OCI-M1 (cell line): ENCODE results near the gene C6orf120.
A peak's percentile ranks its signal among the peaks of the same experiment; 100 is the strongest.

Experiments
- DNase-seq: peaks from one replicate; lab custom pipeline; 2025; lab: John Stamatoyannopoulos, UW

C6orf120 gene

DNA sequence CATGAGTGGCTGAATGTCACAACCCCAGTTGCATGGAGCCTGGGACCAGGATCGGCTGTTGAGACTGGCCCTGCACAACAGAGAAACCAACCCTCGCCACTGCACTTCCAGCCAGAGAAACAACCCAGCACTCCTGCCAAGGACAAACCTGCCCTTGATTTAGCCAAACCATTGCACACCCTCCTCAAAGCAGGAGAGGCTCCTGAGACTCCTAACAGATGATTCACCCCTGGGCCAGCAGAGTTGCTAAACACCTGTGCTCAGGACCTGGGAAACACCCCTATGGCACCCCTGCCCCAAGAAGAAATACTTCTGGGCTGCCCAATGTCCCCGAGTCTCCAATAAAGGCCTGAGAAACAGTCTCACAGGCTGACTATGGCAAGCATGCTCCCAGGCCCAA lies 17.9 kb upstream of the C6orf120 start:
- DNase-seq, result no peak

DNA sequence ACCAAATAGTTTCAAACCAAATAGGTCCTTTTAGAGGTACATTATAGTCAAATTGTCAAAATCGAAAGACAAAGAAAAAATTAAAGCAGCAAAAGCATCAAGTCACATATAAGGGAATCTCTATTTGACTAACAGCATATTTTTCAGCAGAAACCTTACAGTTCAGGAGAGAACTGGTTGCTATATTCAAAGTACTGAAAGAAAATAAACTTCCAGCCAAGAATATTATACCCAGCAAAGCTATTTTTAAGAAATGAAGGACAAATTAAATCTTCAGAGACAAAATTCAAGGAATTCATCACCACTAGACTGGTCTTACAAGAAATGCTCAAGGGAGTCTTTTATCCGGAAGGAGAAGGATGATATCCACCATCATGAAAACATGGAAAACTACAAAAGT lies 16.1 kb upstream of the C6orf120 start:
- DNase-seq, result no peak

DNA sequence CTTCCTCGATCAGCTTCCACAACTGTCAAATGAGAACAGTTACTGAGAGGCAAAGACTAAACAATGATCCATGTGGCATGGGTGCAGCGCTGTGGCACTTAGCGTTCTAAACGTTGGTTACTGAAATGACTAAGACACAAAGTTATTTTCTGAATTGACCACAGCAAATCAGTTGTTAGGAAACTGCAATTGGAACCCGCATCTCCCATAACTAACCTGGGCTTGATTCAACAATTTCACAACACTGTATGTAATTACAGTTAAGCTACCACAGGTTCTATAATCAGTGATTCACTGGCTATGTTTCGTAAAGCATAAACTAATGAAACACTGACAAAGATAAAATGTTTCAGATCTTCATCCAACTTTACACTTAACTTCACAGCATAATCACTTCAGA lies 12.6 kb upstream of the C6orf120 start:
- no peak for DNase-seq

DNA sequence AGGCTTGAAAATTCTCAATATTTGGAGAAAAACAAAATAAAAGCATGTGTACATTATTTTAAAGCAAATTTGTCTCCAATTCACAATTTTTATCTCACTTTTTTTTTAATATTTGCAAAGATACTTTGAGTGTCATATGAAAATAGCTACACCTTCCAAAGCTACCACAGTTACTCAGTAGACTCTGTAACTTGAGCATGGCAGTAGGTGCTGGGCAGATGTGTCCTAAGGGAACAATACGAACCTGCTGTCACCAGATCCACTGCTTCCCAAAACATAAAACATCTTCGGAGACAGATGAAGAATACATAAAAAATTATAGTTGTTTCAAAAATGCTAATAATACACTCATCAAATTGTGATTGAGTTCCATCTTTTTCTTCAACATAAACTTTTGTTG lies 10.7 kb upstream of the C6orf120 start:
- no peak for DNase-seq

DNA sequence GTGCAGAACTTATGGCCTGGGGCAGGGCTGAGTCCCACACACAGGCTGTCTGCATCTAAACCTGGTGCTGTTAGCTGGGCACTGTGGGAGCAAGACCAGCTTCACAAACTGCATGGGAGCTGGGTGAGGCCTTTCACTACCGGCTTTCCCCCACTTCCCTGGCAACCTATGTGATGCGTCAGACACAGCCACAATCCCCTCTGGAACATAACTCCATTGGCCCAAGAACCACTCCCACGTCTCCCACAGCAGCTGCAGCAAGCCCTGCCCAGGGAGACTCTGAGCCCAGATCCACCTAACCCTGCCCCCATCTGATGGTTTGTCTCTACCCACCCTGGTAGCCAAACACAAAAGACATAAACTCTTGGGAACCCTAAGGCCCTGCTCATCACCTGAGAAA lies 9.4 kb upstream of the C6orf120 start:
- no peak for DNase-seq

DNA sequence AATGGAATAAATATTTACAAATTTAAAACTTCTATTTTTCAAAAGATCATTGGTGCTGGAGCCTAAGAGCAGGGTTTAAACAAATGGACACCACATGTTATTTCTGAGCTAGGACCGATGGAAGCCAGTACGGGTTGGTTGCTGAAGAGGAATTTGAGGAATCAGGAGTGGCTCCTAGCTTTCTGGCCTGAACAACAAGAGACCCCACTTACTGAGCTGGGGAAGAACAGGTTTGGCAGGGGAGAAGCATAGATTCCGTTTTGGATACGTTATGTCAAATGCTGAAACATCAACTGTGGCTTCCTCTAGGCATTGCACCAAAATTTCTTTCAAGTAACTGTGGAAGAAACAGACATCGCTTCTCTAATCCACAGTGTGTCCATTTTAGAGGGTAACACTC lies 6.8 kb upstream of the C6orf120 start:
- no peak for DNase-seq

DNA sequence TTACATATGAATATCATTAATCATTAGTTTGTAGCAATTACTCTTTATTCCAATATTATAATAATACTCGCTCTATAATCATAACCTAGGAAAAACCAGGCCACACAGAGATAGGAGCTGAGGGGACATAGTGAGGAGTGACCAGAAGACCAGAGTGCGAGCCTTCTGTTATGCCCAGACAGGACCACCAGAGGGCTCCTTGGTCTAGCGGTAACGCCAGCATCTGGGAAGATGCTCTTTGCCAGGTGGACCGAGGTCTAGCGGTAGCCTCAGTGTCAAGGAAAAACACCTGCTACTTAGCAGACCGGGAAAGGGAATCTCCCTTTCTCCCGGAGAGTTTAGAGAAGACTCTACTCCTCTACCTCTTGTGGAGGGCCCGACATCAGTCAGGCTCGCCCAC lies 4.8 kb upstream of the C6orf120 start:
- DNase-seq, result peak; percentile 4

DNA sequence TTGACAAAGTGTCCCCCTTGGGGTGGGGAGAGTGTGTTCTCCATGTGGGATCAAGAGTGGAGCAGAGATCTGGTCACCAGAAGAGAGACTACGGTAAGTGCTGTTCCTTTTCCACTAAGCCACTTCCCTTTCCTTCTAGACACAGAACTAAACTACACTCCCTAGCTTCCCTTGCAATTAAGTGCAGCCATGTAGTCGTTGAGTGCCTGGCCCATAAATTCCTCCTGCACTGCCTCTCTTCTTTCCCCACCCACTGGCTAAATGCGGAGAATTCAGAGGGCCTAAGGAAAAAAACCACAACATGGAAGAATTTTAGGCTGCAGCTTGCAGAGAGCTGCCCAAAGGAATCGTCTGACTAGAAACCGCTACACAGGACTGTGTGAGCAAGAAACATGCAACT lies 1.6 kb upstream of the C6orf120 start:
- peak; percentile 6 for DNase-seq

DNA sequence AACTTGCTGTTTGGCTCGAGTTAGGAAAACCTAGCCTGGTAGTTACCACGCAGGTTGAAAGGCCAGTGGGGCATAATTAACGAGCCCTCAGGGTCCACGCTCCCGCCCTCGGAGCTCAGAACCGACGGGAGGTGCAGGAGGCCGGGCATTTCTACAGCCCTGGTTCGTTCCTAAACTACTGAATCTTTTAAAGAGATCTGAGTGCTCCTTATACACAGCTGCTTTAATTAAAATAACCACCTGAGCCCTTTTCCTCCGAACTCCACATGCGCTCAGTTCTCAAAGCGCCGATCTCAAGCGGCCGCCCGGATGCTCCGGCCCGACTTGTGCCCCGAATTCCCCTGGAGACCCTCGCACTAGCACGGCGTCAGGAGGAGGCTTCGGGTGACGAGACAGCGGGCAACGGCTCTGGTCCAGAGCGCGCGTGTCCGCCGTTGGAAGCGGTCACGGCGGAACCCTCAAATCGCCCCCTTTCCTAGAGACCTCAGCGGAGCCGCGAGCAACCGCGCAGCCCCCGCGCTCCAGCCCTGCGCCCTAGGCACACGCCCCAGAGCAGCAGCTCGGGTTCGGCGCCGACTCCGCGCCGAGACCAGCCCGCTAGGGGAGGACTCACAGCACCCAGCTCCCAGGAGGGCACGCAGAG lies 494 bp upstream of the C6orf120 start:
- DNase-seq, result peak; percentile 49

DNA sequence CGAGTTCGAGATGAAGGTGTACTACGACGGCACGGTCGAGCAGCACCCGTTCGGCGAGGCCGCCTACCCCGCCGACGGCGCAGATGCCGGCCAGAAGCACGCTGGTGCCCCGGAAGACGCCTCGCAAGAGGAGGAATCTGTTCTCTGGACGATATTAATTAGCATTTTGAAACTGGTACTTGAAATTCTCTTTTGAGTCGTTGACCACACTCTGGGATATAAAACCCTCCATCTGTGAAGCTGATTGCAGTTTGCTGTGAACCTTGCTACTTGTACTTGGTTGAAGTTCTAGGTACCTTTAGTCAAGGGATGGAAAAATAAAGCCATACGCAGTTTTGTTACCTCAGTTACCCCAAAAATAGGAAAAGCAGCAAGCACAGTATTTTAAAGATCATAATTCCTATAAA lies 917 bp downstream of the C6orf120 start:
- DNase-seq, result no peak

DNA sequence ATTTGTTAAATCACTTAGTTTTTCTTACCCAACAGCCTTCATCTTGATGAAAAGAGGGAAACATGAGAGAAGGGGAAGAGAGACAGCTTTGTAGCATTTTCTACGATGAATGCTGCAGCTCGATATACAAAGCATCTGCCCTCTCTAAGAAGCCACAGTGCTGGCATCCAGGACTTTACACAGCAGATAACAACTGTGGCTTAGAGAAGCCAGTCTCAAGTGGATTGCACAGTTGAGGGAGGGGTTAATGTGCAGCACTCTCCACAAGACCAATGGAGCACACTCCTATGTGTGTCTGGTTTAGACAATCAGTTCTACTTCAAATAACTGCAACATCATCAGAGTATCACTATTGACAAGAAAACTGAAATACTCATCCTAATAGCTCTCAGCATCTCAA lies 5.8 kb downstream of the C6orf120 start:
- DNase-seq, result peak; percentile 83

DNA sequence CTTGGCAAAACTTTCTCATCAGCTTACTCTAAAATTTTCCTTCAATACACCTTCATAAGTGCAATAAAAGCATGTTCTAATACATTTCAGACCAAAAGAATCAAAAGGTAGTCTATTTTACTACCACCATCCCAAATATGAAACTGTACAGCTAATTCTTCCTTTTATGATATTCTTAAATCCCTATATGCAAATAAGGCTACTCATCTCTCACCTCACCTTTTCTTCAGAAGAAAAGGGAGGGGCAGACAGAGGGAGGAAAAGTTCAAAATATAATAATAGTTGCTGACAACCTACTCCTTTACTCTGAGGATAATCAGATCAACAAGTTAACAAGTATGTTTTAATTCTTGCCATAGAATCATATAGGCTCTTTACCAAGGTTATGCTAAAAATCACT lies 7.4 kb downstream of the C6orf120 start:
- DNase-seq, result no peak

DNA sequence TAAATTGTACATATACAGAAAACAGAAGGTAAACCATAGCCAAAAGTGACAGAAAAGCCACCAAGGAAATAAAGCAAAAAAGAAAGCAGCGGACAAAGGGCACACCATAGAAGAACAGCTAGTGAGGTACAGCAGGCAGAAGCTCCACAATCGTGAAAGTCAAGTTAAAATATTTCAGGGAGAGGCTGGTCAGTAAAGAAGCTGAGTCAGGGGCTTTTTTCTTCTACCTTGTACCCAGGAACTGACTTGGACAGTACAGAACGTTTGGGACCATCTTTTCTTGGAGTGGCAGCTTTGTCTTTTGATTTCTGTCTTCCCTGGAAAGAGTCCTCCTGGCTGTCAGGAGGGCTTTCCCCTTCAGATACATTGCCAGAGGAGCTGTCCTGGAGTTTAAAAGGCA lies 8.1 kb downstream of the C6orf120 start:
- no peak for DNase-seq

DNA sequence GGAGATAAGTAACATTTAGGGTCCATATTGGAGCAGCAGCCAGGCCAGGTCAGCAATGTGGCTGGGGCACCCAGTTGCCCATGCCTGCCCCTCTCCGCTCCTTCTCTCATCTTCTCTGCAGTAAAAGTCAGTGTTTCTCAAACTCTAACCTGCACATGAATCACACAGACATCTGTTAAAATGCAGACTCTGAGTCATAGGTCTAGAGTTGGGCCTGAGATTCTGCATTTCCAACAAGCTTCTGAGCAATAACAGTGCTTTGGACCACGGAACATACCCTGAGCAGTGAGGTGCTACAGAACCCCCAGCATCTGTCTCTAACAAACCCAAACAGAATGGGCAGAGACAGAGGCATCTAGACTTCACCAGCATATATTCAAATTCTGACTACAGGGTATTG lies 12.3 kb downstream of the C6orf120 start:
- DNase-seq, result no peak

DNA sequence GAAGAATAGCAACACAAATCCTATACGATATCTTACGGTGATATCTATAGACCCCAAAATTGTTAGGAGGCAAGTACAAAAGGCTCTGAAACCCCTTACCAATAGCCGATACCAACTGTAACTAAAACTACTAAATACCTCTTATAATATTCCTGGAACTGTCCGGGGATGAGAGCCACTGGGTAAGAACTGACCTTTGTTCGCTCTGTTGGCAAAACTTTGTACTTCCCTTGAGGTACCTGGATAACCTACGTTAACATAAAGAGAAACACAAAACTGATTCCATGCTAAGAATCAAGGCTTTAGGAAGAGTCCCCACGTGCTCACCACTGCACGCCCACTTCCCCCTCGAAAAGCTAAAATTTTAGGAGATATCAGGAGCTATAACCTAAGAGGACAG lies 12.7 kb downstream of the C6orf120 start:
- DNase-seq, result no peak

DNA sequence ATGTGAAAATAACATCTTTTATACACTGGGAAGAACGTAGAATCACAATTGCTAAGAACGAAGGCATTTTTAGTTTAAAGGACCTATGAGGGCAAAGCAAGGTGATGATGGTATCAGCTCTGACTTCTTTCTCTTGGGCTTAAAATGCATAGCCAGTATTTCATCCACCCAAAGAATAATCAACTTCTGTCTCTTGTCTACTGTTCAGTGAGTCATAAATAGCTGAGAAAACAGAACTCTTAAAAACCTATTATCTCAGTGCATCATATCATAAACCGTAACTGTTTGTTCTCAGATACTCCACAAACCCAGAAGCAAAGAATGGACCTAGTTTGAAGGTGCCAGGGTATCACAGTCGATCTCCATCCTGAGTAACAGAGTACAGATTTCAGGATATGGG lies 17.2 kb downstream of the C6orf120 start:
- DNase-seq, result no peak

DNA sequence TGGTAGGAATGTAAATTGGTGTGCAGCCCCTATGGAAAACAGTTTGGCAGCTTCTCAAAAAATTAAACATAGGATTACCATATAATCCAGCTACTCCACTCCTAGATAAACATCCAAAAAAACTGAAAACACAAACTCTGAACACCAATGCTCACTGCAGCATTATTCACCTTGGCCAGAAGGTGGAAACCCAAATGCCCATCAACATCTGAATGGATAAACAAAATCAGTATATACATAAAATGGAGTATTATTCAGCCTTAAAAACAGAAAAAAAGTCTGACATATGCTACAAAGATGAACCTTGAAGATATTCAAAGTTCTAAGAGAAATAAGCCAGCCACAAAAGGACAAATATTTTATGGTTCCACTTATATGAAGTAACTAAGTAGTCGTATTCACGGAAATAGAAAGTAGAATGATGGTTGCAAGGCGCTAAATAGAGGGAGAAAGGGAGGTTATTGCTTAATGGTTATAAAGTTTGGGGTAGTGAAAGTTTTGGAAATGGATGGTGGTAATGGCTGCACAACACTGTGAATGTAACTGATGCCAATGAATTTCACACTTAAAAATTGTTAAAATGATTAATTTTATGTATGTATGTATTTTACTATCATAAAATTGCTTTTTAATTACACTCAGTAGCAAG lies 18.4 kb downstream of the C6orf120 start:
- no peak for DNase-seq

DNA sequence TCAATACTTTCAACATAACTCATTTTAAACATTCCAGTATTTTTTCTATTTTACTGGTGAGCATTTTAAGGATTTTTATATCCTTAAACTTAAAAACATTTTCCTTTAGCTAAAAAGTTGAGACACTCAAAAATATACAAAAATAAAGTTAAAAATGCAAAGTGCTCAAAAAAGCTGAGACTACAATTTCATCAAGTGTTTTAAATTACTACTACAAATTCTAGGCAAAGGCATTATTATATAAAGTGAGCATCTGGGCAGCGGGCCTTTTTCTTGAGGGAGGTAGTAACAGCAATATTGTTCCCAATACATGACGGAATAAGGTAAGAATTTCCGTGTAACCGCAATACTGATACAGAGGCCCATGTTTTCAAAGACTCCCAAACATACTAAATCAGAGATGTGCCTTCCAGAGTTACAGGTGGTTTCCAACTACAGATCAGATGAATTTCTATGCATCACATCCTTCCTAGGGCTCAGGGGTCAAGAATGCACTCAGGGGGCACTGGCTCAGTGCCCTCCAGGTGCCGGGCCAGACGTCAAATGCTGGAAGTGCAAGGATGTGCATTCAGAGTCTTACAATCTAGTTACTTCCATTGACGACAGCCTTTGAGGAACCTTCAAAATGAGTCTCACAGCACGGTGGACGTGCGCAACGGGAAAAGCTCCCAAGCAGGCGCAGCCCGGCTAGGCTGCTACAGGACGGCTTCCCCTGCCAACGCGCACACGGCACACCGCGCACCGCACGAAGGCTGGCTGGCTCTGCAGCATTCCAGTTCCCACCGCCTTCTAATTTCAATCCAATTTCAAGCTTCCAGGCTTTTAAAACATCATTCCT lies 20.7 kb downstream of the C6orf120 start:
- DNase-seq, result peak; percentile 78

DNA sequence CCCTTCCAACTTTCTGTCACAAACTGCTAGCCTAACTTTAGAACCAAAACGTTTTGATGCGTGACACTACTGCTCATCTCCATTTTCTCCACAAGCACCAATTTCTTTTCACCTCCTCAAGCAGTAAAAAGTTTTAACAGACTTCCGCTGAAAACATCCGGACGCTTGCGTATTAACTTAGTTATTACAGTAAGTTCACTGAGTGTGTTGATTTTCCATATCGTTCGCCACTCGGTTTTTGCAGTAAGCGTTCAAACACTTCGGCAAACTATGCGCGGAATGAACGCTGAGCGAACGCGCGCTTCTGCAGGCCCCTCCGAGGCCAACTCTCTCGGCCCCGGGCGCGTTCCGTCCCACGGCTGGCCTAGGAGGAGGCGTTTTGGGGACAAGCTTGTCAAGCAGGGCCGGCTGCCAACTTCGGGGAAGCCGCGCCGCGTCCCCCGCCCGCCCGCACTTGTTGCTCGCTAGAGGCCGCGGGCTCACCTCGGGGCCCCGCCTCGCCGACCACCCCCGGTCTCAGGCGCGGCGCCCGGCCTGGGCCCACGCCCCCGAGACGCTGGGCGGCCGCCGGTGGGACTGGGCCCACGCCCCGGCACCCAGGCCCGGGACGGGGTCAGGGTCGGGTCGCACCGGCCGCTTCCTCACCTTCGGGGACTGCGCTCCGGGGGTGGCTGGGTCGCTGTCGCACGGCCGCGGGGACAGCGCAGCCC lies 21.4 kb downstream of the C6orf120 start:
- peak; percentile 78 for DNase-seq

DNA sequence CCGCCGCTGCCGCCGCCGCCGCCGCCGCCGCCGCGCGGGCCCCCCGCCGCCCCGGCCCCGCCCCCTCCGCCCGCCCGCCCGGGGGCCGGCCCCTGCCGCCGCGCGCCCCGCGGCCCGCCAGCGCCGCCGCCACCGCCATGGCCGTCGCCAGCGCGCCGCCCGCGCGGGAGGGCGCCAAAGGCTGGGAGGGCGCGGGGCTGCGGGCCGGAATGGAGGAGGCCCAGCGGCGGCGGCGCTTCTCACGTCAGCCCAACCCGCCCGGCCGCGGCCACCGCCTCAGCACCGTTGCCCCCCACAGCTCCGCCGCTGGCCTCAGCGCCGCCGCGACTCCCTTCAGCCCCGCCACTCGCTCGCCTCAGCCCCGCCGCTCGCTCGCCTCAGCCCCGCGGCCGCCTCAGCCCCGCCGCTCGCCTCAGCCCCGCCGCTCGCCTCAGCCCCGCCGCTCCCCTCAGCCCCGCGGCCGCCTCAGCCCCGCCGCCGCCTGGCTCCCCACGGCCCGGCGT lies 22.1 kb downstream of the C6orf120 start:
- peak; percentile 40 for DNase-seq

DNA sequence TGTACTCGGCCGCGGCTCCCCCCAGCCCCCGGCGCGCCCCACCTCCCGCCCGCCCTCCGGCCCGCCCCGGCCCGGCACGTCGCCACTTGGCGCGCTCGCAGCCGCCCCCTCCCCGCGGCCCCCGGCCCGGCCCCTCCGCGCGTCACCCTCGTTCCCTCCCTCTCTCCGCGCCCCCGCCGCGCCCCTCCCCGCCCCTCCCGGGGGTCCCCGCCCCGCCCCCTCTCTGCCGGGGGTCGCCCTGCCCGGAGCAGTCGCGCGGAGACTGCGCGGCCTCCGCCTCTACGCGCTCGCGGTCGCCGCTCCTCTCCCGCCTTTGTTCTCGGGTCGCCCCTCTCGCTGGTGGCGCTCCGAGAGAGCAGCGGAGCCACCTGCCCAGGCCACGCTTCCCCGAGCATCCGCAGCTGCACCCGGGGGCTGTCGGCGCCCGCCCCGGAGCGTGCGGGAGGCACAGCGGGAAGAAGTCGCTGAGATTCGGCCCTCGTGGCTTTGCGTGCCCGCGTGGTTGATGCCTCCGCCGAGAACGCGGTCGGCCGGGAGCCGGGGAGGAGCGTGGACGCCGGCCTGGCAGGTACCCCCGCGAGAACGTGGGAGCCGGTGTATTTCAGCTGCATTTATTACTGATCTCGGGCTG lies 22.7 kb downstream of the C6orf120 start, which contains the start of gene PHF10:
PHF10 (minus strand) TSS at position 7 of the 631 bp plus-strand sequence. CDS start 569 bp downstream, outside the sequence.
- DNase-seq, result no peak
